ENCODE data around the gene PPP1R37.
"Not testable (repeated sequence)": the region's sequence is repeated elsewhere in the genome, so short reads cannot be mapped to it uniquely, and the experiment has no call there.

PPP1R37 gene

GRCh38 chr19:45118106-45118505, 25.1 kb downstream of the PPP1R37 start:
- no peak for DNase-seq

GRCh38 chr19:45118591-45119355, 25.8 kb downstream of the PPP1R37 start:
- DNase-seq = not testable (repeated sequence)

- DNase-seq = no peak
Measured at GRCh38 chr19:45119582-45119981, 26.6 kb downstream of the PPP1R37 start.

- no peak for DNase-seq
Measured at GRCh38 chr19:45121827-45122345, 28.9 kb downstream of the PPP1R37 start.

- no peak for DNase-seq
Measured at GRCh38 chr19:45122832-45123231, 29.9 kb downstream of the PPP1R37 start.

- no peak for DNase-seq
Measured at GRCh38 chr19:45123440-45123850, 30.5 kb downstream of the PPP1R37 start.

GRCh38 chr19:45124021-45124420, 31.0 kb downstream of the PPP1R37 start:
- DNase-seq = no peak

GRCh38 chr19:45125360-45125759, 32.4 kb downstream of the PPP1R37 start:
- no peak for DNase-seq

- DNase-seq = peak; percentile 45
Measured at GRCh38 chr19:45125975-45126493, 33.1 kb downstream of the PPP1R37 start.

GRCh38 chr19:45126654-45127053, 33.7 kb downstream of the PPP1R37 start:
- no peak for DNase-seq

GRCh38 chr19:45128146-45128545, 35.2 kb downstream of the PPP1R37 start:
- DNase-seq = no peak

- DNase-seq = no peak
Measured at GRCh38 chr19:45128806-45129205, 35.8 kb downstream of the PPP1R37 start.

- no peak for DNase-seq
Measured at GRCh38 chr19:45130236-45130635, 37.3 kb downstream of the PPP1R37 start.

- no peak for DNase-seq
Measured at GRCh38 chr19:45130888-45131615, 38.1 kb downstream of the PPP1R37 start.

GRCh38 chr19:45133661-45134060, 40.7 kb downstream of the PPP1R37 start:
- no peak for DNase-seq

- no peak for DNase-seq
Measured at GRCh38 chr19:45135176-45135885, 42.4 kb downstream of the PPP1R37 start.

GRCh38 chr19:45136507-45137178, 43.7 kb downstream of the PPP1R37 start:
- no peak for DNase-seq

GRCh38 chr19:45137179-45137761, 44.3 kb downstream of the PPP1R37 start:
- DNase-seq = no peak

- DNase-seq = no peak
Measured at GRCh38 chr19:45138303-45138751, 45.3 kb downstream of the PPP1R37 start.

- DNase-seq = no peak
Measured at GRCh38 chr19:45139286-45140143, 46.5 kb downstream of the PPP1R37 start.

GRCh38 chr19:45140144-45140503, 47.1 kb downstream of the PPP1R37 start:
- DNase-seq = no peak

Measured in effector CD4-positive, alpha-beta T cell (primary cell).